ENCODE data around the gene TRIO.

Gene TRIO

GRCh38 chr5:14213813-14214585 lies 70.9 kb downstream of the TRIO start:
- no peak for ATAC-seq
- TF ChIP-seq ARNTL (CRISPR knock-in tag; IDR thresholded peaks at IDR 0.05; ENCODE audit: borderline replicate concordance, low read depth): no peak
- TF ChIP-seq TSHZ2 (CRISPR knock-in tag; IDR thresholded peaks at IDR 0.05): no peak
- no peak for TF ChIP-seq CREB5 (CRISPR knock-in tag; IDR thresholded peaks at IDR 0.05; ENCODE audit: low read depth)

GRCh38 chr5:14215901-14216300 lies 72.8 kb downstream of the TRIO start:
- no peak for ATAC-seq

GRCh38 chr5:14216372-14216771 lies 73.2 kb downstream of the TRIO start:
- ATAC-seq: no peak
- TF ChIP-seq CREB5 (CRISPR knock-in tag; IDR thresholded peaks at IDR 0.05; ENCODE audit: low read depth) (no peak), SNAI2 (CRISPR knock-in tag; IDR thresholded peaks at IDR 0.05) (no peak), CSDC2 (CRISPR knock-in tag; IDR thresholded peaks at IDR 0.05) (no peak), ZFP3 (CRISPR knock-in tag; IDR thresholded peaks at IDR 0.05) (no peak), BACH2 (CRISPR knock-in tag; IDR thresholded peaks at IDR 0.05; ENCODE audit: borderline replicate concordance) (no peak), ZC3H10 (CRISPR knock-in tag; IDR thresholded peaks at IDR 0.05) (no peak)

More at GRCh38 chr5:14215901-14216300, 72.8 kb downstream of the TRIO start:
- TF ChIP-seq ZFP30 (CRISPR knock-in tag; IDR thresholded peaks at IDR 0.05) (no peak), ZNF565 (CRISPR knock-in tag; conservative IDR thresholded peaks at IDR 0.05; ENCODE audit: low read depth) (no peak), PATZ1 (CRISPR knock-in tag; IDR thresholded peaks at IDR 0.05; ENCODE audit: borderline replicate concordance) (no peak), CSRNP3 (CRISPR knock-in tag; IDR thresholded peaks at IDR 0.05) (no peak), PPARA (CRISPR knock-in tag; IDR thresholded peaks at IDR 0.05; ENCODE audit: borderline replicate concordance) (no peak), TCF4 (CRISPR knock-in tag; IDR thresholded peaks at IDR 0.05; ENCODE audit: borderline replicate concordance) (no peak), ARNTL (CRISPR knock-in tag; IDR thresholded peaks at IDR 0.05; ENCODE audit: borderline replicate concordance, low read depth) (no peak)

GRCh38 chr5:14216902-14217301 lies 73.8 kb downstream of the TRIO start:
- ATAC-seq: no peak

GRCh38 chr5:14217587-14217986 lies 74.4 kb downstream of the TRIO start:
- TF ChIP-seq TSHZ2 (CRISPR knock-in tag; IDR thresholded peaks at IDR 0.05) (no peak), CREB5 (CRISPR knock-in tag; IDR thresholded peaks at IDR 0.05; ENCODE audit: low read depth) (no peak), ESRRG (CRISPR knock-in tag; IDR thresholded peaks at IDR 0.05) (no peak), ARNTL (CRISPR knock-in tag; IDR thresholded peaks at IDR 0.05; ENCODE audit: borderline replicate concordance, low read depth) (no peak), ZFP3 (CRISPR knock-in tag; IDR thresholded peaks at IDR 0.05) (no peak)
- ATAC-seq: no peak; the same call in 2 of the 3 replicates

More at GRCh38 chr5:14216902-14217301, 73.8 kb downstream of the TRIO start:
- no peak for TF ChIP-seq TCF4 (CRISPR knock-in tag; IDR thresholded peaks at IDR 0.05; ENCODE audit: borderline replicate concordance)
